HepG2 (cell line): ENCODE data around the gene MLX. TPM values are rescaled to one million over a fixed set of nuclear protein-coding genes. Genes with fewer than 3 reads are reported as not detected.

Source experiments
- CBFB ChIP-seq: sonication (generic); formaldehyde crosslinking; IDR thresholded peaks from 2 replicates; pipeline ENCODE4 v1.4.0; 2020; ENCODE audit warnings: missing genetic modification reagents
- DNMT1 ChIP-seq: sonication (generic); formaldehyde crosslinking; IDR thresholded peaks from 2 replicates; pipeline ENCODE4 v1.5.1; 2020; ENCODE audit warnings: mild to moderate bottlenecking, missing genetic modification reagents
- FOXP4 ChIP-seq: sonication (generic); formaldehyde crosslinking; IDR thresholded peaks from 2 replicates; pipeline ENCODE4 v1.4.0; 2020; ENCODE audit warnings: missing genetic modification reagents
- MATR3 ChIP-seq: sonication (generic); formaldehyde crosslinking; IDR thresholded peaks from 2 replicates; pipeline ENCODE4 v1.4.0; 2020; ENCODE audit warnings: missing genetic modification reagents
- MED1 ChIP-seq: sonication (generic); formaldehyde crosslinking; IDR thresholded peaks from 2 replicates; pipeline ENCODE4 v1.4.0; 2020; ENCODE audit warnings: missing genetic modification reagents
- MEF2D ChIP-seq: sonication (generic); formaldehyde crosslinking; IDR thresholded peaks from 2 replicates; pipeline ENCODE4 v1.5.1; 2020; ENCODE audit warnings: mild to moderate bottlenecking, missing genetic modification reagents
- PITX1 ChIP-seq: sonication (generic); formaldehyde crosslinking; IDR thresholded peaks from 2 replicates; pipeline ENCODE4 v1.5.1; 2020; ENCODE audit warnings: mild to moderate bottlenecking, missing genetic modification reagents
- PPARG ChIP-seq: conservative IDR thresholded peaks from 2 replicates; pipeline ENCODE4 v1.6.1; 2016; ENCODE audit warnings: missing biosample characterization, missing genetic modification reagents
- SOX6 ChIP-seq, 2 experiments: fragments of 450-650 bp in 1 of 2; sonication (generic) in 1 of 2; formaldehyde crosslinking in 1 of 2; IDR thresholded peaks; 2 replicates each; pipeline versions ENCODE4 v1.4.0 to v1.6.1; 2017 to 2020; ENCODE audit warnings: antibody characterized with exemption in 1 of 2, mild to moderate bottlenecking in 1 of 2, missing genetic modification reagents in 1 of 2
- U2AF1 ChIP-seq: fragments of 200-400 bp; formaldehyde crosslinking; optimal IDR thresholded peaks from 2 replicates; pipeline ENCODE3; 2017; ENCODE audit warnings: mild to moderate bottlenecking, low read depth, low read length
- ZNF10 ChIP-seq: sonication (generic); formaldehyde crosslinking; IDR thresholded peaks from 2 replicates; pipeline ENCODE4 v1.4.0; 2020; ENCODE audit warnings: mild to moderate bottlenecking, low read depth, missing genetic modification reagents, borderline replicate concordance
- ZNF3 ChIP-seq: IDR thresholded peaks from 2 replicates; pipeline ENCODE4 v1.7.0; 2017; ENCODE audit warnings: inconsistent platforms
- ZNF337 ChIP-seq: sonication (generic); formaldehyde crosslinking; IDR thresholded peaks from 2 replicates; pipeline ENCODE4 v1.5.1; 2020; ENCODE audit warnings: missing genetic modification reagents, low read depth, mild to moderate bottlenecking, borderline replicate concordance
- ZNF547 ChIP-seq: sonication (generic); formaldehyde crosslinking; IDR thresholded peaks from 2 replicates; pipeline ENCODE4 v1.5.1; 2020; ENCODE audit warnings: mild to moderate bottlenecking, missing genetic modification reagents
- ZNF660 ChIP-seq: sonication (generic); formaldehyde crosslinking; IDR thresholded peaks from 2 replicates; pipeline ENCODE4 v1.5.1; 2020; ENCODE audit warnings: mild to moderate bottlenecking, low read depth, missing genetic modification reagents, borderline replicate concordance
- polyA plus RNA-seq, 8 experiments: library from polyadenylated mRNA; depleted of rRNA in 3 of 8; stranded (reverse) in 7 of 8; unstranded in 1 of 8; fragments of >200 nt; fragmentation: Illumina TruSeq in 4 of 8; extraction: Trizol in 4 of 8; gene quantifications; 2 replicates each; pipeline versions ENCODE4 v1.2.1 to v1.2.3, GENCODE V29; 2011 to 2016; ENCODE audit warnings: low read depth in 4 of 8, missing spikeins in 1 of 8, mixed read lengths in 1 of 8; ENCODE audit not compliant: insufficient read depth in 1 of 8
- total RNA-seq, 5 experiments: library from RNA; depleted of rRNA; stranded (reverse); fragments of >200 nt; fragmentation: Illumina TruSeq; extraction: Trizol; gene quantifications; 2 replicates each; pipeline ENCODE4 v1.2.3, GENCODE V29; 2016; ENCODE audit warnings: low read depth in 1 of 5
- TF ChIP-seq, protein P1 (sequence below), 2 experiments: sonication (generic) in 1 of 2; formaldehyde crosslinking in 1 of 2; IDR thresholded peaks; 2 replicates each; pipeline versions ENCODE4 v1.6.1 to v1.9.0; 2014 to 2022; ENCODE audit warnings: antibody characterized with exemption in 1 of 2, borderline replicate concordance in 1 of 2, inconsistent platforms in 1 of 2, low read depth in 1 of 2, missing genetic modification reagents in 1 of 2
- TF ChIP-seq, protein P2 (sequence below): sonication (generic); formaldehyde crosslinking; conservative IDR thresholded peaks from 2 replicates; pipeline ENCODE4 v1.4.0; 2020; ENCODE audit warnings: missing genetic modification reagents

Gene MLX
- total and polyA plus RNA-seq, 2 of the 13 experiments (the other 11 are each of a cell fraction or from before 2014, with no cell fraction given), result 38.9 to 74.4 TPM

DNA sequence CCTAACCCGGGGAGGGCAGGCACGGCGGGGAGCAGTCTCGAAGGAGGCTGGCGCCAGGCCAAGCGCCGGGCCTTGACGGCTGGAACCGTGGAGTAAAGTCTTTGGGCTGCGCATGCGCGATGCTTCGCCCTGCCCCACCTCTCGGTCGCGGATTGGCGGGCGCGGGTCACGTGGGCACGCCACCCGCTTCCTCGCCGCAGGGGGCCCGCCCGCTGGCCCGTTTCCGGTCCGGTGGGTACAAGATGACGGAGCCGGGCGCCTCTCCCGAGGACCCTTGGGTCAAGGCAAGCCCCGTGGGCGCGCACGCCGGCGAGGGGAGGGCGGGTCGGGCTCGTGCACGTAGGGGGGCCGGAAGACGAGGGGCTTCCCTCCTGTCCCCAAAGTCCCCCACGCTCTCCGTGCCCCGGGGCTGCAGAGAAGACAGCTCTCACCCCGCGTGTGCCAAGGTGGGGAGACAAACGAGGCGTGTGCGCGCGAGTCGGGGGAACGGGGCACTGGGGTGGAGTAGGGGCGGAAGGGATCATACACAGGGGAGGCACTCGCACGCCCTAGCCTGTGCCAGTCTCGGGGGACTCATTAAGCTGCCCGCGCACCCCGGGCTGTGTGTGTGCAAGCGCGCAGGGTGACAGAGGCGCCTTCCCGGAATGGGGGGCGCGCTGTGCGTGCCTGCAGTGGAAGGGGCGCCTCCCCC, at the start of gene MLX (continued):
- TF ChIP-seq, protein P1, sequence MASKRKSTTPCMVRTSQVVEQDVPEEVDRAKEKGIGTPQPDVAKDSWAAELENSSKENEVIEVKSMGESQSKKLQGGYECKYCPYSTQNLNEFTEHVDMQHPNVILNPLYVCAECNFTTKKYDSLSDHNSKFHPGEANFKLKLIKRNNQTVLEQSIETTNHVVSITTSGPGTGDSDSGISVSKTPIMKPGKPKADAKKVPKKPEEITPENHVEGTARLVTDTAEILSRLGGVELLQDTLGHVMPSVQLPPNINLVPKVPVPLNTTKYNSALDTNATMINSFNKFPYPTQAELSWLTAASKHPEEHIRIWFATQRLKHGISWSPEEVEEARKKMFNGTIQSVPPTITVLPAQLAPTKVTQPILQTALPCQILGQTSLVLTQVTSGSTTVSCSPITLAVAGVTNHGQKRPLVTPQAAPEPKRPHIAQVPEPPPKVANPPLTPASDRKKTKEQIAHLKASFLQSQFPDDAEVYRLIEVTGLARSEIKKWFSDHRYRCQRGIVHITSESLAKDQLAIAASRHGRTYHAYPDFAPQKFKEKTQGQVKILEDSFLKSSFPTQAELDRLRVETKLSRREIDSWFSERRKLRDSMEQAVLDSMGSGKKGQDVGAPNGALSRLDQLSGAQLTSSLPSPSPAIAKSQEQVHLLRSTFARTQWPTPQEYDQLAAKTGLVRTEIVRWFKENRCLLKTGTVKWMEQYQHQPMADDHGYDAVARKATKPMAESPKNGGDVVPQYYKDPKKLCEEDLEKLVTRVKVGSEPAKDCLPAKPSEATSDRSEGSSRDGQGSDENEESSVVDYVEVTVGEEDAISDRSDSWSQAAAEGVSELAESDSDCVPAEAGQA (IDR thresholded peaks at IDR 0.05; ENCODE audit: low read depth), result no peak; the same call in 1 of the 2 replicates
- TF ChIP-seq, protein P1 (CRISPR knock-in tag; IDR thresholded peaks at IDR 0.05; ENCODE audit: borderline replicate concordance), result no peak
- TF ChIP-seq SOX6 (IDR thresholded peaks at IDR 0.05) (no peak), SOX6 (CRISPR knock-in tag; IDR thresholded peaks at IDR 0.05) (peak; percentile 58), CBFB (peak; percentile 46; the same call in 1 of the 2 replicates), PPARG (CRISPR knock-in tag) (no peak; the same call in 1 of the 2 replicates), ZNF10 (no peak), ZNF3 (CRISPR knock-in tag) (no peak), MATR3 (CRISPR knock-in tag) (no peak), ZNF337 (CRISPR knock-in tag) (peak; percentile 74; the same call in 1 of the 2 replicates), DNMT1 (CRISPR knock-in tag) (no peak; the same call in 1 of the 2 replicates), U2AF1 (no peak), FOXP4 (CRISPR knock-in tag) (peak; percentile 58), PITX1 (CRISPR knock-in tag) (peak; percentile 48), ZNF547 (CRISPR knock-in tag) (peak; percentile 37), MEF2D (CRISPR knock-in tag) (no peak; the same call in 1 of the 2 replicates), MED1 (CRISPR knock-in tag) (peak; percentile 84), ZNF660 (CRISPR knock-in tag) (no peak)
- TF ChIP-seq, protein P2, sequence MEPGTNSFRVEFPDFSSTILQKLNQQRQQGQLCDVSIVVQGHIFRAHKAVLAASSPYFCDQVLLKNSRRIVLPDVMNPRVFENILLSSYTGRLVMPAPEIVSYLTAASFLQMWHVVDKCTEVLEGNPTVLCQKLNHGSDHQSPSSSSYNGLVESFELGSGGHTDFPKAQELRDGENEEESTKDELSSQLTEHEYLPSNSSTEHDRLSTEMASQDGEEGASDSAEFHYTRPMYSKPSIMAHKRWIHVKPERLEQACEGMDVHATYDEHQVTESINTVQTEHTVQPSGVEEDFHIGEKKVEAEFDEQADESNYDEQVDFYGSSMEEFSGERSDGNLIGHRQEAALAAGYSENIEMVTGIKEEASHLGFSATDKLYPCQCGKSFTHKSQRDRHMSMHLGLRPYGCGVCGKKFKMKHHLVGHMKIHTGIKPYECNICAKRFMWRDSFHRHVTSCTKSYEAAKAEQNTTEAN (CRISPR knock-in tag), result no peak
